Ishikawa (cell line): ENCODE measurements around the gene SLC13A4.

ENCODE experiments used
- CREB1 ChIP-seq: IDR thresholded peaks from 2 replicates; pipeline ENCODE4 v1.6.1; 2012; ENCODE audit warnings: low read depth
- EP300 ChIP-seq: IDR thresholded peaks from 2 replicates; pipeline ENCODE4 v1.6.1; 2012; ENCODE audit warnings: borderline replicate concordance
- NFIC ChIP-seq: IDR thresholded peaks from 2 replicates; pipeline ENCODE4 v1.6.1; 2012

DNA sequence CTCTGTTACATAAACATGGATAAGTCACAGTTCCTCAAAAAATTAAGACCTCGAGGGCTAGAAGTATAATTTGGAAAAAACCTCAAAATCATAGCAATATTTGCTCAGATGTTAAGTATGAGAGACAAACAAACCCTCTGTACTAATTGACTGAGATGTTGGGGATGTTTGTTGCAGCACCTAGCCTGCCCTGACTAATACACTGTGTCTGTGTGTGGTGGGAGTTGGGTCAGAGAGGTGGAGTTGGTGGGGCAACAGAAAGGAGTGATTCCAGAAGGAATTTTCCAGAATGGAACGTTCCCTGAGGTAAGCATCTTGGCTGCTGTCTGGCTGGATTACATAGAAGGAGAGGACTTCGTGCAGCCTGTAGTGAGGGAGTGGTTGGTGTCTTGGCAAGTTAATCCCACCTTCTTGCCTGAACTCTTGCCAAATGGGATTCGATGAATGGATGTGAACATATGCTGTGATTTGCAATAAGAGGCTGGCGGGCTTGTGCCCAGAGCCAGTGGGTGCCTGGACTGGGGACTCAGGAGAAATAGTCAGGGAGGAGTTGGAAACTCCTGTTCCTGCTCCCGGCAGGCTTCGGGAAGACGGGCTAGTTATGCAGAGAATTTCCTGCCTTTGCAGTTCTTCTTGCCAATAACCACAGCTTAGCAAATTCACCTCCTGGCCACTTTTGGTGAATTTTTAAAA is 29.9 kb upstream of the SLC13A4 start:
- no peak for TF ChIP-seq CREB1
- no peak for TF ChIP-seq EP300
- no peak for TF ChIP-seq NFIC
